Measurements from ENCODE around the gene RNF145. TPM values are rescaled to one million over a fixed set of nuclear protein-coding genes. Genes with fewer than 3 reads are reported as not detected.

RNF145 gene
- total RNA-seq, 1 donor from 2014 or later, result 56.6 TPM

DNA sequence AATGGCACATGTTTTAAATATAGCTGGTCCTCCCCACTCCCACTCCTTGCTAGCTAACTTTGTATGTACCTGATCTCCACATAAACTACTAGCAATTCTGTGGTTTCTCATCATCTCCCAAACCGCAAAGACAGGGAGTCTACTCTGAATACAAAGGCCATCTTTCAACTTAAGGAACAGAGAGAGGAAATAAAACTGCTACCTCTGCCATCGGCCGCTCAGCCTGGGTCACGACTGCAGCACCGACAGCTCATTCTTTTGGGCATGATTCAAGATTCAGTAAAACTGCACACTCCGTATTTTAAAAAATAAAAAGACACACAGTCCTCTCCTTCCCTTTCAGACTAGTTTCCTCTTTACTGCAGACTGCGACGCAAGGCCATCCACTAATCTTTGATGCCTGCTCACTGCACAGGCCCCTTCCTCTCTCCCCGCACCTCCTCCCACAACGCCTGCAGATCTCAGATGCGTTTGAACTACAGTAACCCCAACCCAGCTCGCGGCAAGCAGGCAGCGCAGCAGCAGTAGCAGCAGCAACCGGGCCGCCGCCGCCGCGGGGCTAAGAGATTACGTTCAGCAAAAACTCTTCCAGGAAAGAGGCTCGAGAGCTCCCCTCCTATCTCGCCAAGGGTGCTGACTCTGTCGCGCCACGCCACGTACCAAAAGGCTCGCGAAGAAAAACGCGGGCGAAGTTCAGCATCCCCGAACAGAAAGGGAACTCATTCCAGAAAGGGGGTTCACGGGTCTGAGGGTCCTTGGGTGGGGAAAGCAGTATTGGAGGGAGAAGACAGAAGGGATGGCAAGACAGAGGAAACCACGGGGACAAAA lies 1.5 kb downstream of the RNF145 start:
- Mint-ChIP-seq H3K4me3 (ENCODE audit: low read depth) (peak overlapping the region; percentile 93), H3K9me3 (ENCODE audit: low read depth) (no peaks in the 10 kb centered on the region), H3K36me3 (ENCODE audit: insufficient read depth) (no peaks in the 10 kb centered on the region), H3K27me3 (no peaks in the 10 kb centered on the region), H3K27ac (peak overlapping the region; percentile 95), H3K4me1 (ENCODE audit: low read depth) (peaks cover 24% of the 10 kb centered on the region)
- no peak for TF ChIP-seq CTCF (IDR thresholded peaks at IDR 0.05; ENCODE audit: unreplicated experiment)
- DNase-seq (ENCODE audit: low spot score, unreplicated experiment), result peak; percentile 44

DNA sequence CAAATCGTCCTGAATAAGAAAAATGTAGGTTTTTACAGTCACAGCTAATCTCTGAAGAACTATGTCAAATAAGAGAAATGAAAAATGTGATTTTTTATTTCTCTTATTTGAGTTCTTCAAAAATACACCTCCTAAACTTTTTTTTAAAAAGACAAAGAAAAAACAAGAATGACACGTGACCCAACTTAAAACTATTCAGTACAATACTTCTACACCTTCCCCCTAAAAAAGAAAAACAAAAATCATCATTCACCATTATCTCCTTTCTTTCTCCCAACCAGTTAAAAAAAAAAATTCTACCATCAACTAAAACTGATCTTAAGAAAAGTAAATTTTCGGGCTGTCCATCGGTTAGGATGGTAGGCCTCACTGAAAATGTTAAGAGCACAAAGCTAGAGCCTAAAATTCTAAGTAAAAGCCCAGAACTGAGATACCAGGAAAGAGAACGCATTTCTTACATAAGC lies 2.1 kb downstream of the RNF145 start:
- Mint-ChIP-seq H3K36me3 (ENCODE audit: insufficient read depth) (no peaks in the 10 kb centered on the region), H3K4me3 (ENCODE audit: low read depth) (peak overlapping the region; percentile 93), H3K27ac (peak overlapping the region; percentile 95), H3K27me3 (no peaks in the 10 kb centered on the region), H3K4me1 (ENCODE audit: low read depth) (peaks cover 24% of the 10 kb centered on the region), H3K9me3 (ENCODE audit: low read depth) (no peaks in the 10 kb centered on the region)
- TF ChIP-seq CTCF (IDR thresholded peaks at IDR 0.05; ENCODE audit: unreplicated experiment), result no peak
- no peak for DNase-seq (ENCODE audit: low spot score, unreplicated experiment)

- TF ChIP-seq CTCF (IDR thresholded peaks at IDR 0.05; ENCODE audit: unreplicated experiment), result no peak
- DNase-seq (ENCODE audit: low spot score, unreplicated experiment), result no peak
- H3K27me3 Mint-ChIP-seq, result no peaks in the 10 kb centered on the region
- peaks cover 24% of the 10 kb centered on the region for H3K4me1 Mint-ChIP-seq (ENCODE audit: low read depth)
- H3K9me3 Mint-ChIP-seq (ENCODE audit: low read depth), result no peaks in the 10 kb centered on the region
- H3K36me3 Mint-ChIP-seq (ENCODE audit: insufficient read depth), result no peaks in the 10 kb centered on the region
- H3K27ac Mint-ChIP-seq, result peak overlapping the region; percentile 61
- H3K4me3 Mint-ChIP-seq (ENCODE audit: low read depth), result peak overlapping the region; percentile 48
Measured at GRCh38 chr5:159206818-159207217, 2.5 kb downstream of the RNF145 start.

DNA sequence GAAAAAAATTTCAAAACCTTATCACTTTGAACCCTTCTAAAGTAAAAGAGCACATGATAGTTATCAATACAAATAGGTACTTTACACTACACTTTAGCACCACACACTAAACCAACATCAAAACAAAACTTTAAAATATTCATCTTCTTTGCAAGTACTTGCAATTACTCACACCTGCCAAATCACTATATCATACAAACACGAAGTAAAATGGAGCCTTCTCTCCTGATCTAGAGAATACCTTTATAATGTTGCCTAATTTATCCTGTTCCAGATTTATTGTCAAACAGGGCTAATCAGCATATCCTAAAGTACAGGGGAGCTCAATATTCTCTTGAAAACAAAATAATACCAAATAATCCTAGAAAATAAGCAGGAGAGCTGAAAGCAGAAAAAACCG lies 3.0 kb downstream of the RNF145 start:
- Mint-ChIP-seq H3K4me1 (ENCODE audit: low read depth) (peaks cover 22% of the 10 kb centered on the region), H3K4me3 (ENCODE audit: low read depth) (peak overlapping the region; percentile 48), H3K36me3 (ENCODE audit: insufficient read depth) (no peaks in the 10 kb centered on the region), H3K27me3 (no peaks in the 10 kb centered on the region), H3K9me3 (ENCODE audit: low read depth) (no peaks in the 10 kb centered on the region), H3K27ac (peak overlapping the region; percentile 61)
- no peak for DNase-seq (ENCODE audit: low spot score, unreplicated experiment)
- no peak for TF ChIP-seq CTCF (IDR thresholded peaks at IDR 0.05; ENCODE audit: unreplicated experiment)

- no peaks in the 10 kb centered on the region for H3K9me3 Mint-ChIP-seq (ENCODE audit: low read depth)
- DNase-seq (ENCODE audit: low spot score, unreplicated experiment), result no peak
- H3K27me3 Mint-ChIP-seq, result no peaks in the 10 kb centered on the region
- H3K4me1 Mint-ChIP-seq (ENCODE audit: low read depth), result peaks cover 18% of the 10 kb centered on the region
- no peak for TF ChIP-seq CTCF (IDR thresholded peaks at IDR 0.05; ENCODE audit: unreplicated experiment)
- H3K36me3 Mint-ChIP-seq (ENCODE audit: insufficient read depth), result peaks cover 2% of the 10 kb centered on the region
- H3K27ac Mint-ChIP-seq, result no peak overlapping the region
- no peak overlapping the region for H3K4me3 Mint-ChIP-seq (ENCODE audit: low read depth)
Measured at GRCh38 chr5:159203351-159203750, 6.0 kb downstream of the RNF145 start.

All from progenitor cell of endocrine pancreas (in vitro differentiated cells).